ENCODE data around the gene RNF130.

DNA sequence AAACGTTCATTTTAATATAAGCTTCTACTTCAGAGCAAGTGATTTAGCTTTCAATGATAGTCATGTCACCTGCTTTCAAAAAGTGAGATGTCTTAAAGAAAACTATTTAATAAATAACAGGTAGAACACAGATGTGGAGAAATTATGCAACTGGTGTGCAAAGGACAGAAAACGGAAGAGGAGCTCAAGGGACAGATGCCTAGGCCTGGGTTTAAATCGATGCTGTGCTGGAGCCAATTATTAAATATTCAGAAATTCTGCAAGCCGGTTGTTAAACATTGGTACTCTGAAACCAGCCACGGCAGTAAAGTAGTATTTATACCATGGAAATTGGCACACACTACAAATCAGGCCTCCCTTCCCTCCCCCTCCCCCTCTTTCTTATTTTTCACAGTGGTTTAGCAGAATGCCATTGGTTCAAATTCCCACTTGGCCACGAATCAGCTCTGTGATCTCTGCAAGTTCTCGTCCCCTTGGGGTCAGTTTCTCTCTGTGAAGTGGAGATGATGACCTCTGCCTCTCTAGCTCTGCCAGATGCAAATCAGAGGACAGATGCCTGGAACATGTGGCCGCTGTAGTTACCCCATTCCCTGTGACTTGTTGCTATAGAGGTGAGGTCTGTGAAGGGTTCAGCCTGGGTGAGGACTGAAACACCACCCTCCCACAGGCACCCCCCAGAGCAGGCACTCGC, 6.2 kb upstream of the RNF130 start:
- TF ChIP-seq GATA2 (IDR thresholded peaks at IDR 0.05; ENCODE audit: low read depth, low read length) (no peak), GATA3 (IDR thresholded peaks at IDR 0.05; ENCODE audit: low read depth, low read length) (no peak)

Measured in SH-SY5Y (cell line).